HG03378 (cell line): ENCODE data around the gene FGFR4.

Source experiments
- ATAC-seq: cut with Tn5 transposase; IDR thresholded peaks from one replicate; pipeline ENCODE4 v1.9.1; 2021; ENCODE audit warnings: mild to moderate bottlenecking, moderate library complexity; ENCODE audit not compliant: unreplicated experiment

Gene FGFR4

GRCh38 chr5:177131019-177131320 is 44.3 kb downstream of the FGFR4 start:
- no peak for ATAC-seq

GRCh38 chr5:177131352-177132135 is 44.8 kb downstream of the FGFR4 start:
- no peak for ATAC-seq

GRCh38 chr5:177132136-177133095 is 45.7 kb downstream of the FGFR4 start:
- ATAC-seq = no peak

- peak; percentile 33 for ATAC-seq
Measured at GRCh38 chr5:177133096-177133852, 46.6 kb downstream of the FGFR4 start, which contains the start of gene NSD1. Gene NSD1, plus strand, starts transcription at chr5:177133773. Its CDS starts 1,331 bp downstream, at chr5:177135104.

GRCh38 chr5:177133853-177134696 is 47.4 kb downstream of the FGFR4 start:
- ATAC-seq = no peak

GRCh38 chr5:177134697-177135225 is 48.0 kb downstream of the FGFR4 start:
- no peak for ATAC-seq

- no peak for ATAC-seq
Measured at GRCh38 chr5:177140312-177140711, 53.6 kb downstream of the FGFR4 start.

- no peak for ATAC-seq
Measured at GRCh38 chr5:177141496-177141895, 54.8 kb downstream of the FGFR4 start.

GRCh38 chr5:177142098-177142611 is 55.4 kb downstream of the FGFR4 start:
- no peak for ATAC-seq

- ATAC-seq = no peak
Measured at GRCh38 chr5:177142778-177143177, 56.1 kb downstream of the FGFR4 start.

GRCh38 chr5:177146891-177147638 is 60.4 kb downstream of the FGFR4 start:
- ATAC-seq = no peak
